HepG2 (cell line): ENCODE measurements around the gene CNIH3. TPM values are rescaled to one million over a fixed set of nuclear protein-coding genes. Genes with fewer than 3 reads are reported as not detected.

Source experiments
- ATAC-seq: fragments of 200-7000 bp; cut with Tn5 transposase; 3 replicates; pipeline ENCODE4 v1.9.1; 2020; ENCODE audit warnings: mild to moderate bottlenecking, moderate library complexity
- BruUV-seq: library from RNA; stranded (reverse); fragments of 400-500 nt; replicated peaks from 2 replicates; lab custom pipeline; 2021; lab: Mats Ljungman, UMichigan
- CTCF ChIA-PET: fragments of 300-600 bp; formaldehyde crosslinking; extraction: SDS; loops from one replicate; lab custom pipeline; 2021; ENCODE audit warnings: low total read pairs, inconsistent platforms, low intra/inter-chr PET ratio; lab: Yijun Ruan, JAX
- POLR2A ChIA-PET: fragments of 350-600 bp; sonication (Branson Sonifier 250); formaldehyde crosslinking; loops from one replicate; lab custom pipeline; 2020; ENCODE audit warnings: antibody characterized with exemption, inconsistent platforms; lab: Yijun Ruan, JAX
- DNase-seq: peaks from one replicate; pipeline ENCODE4 v3.0.0-alpha.2; 2015; ENCODE audit warnings: low spot score
- FAIRE-seq: peaks from 3 replicates; lab custom pipeline; 2011; peaks lifted over from hg19 to GRCh38; lab: Jason Lieb, UNC
- H2AFZ ChIP-seq: one replicate; pipeline ENCODE4 v1.6.1; 2011; ENCODE audit warnings: low read length, inconsistent platforms
- H3K27ac ChIP-seq: fragments of 300-600 bp; 3 replicates; pipeline ENCODE4 v1.8.0; 2011; ENCODE audit warnings: mixed run types, mild to moderate bottlenecking, mixed read lengths, low read length, inconsistent platforms; ENCODE audit not compliant: insufficient read depth; ENCODE audit errors: extremely low read length
- H3K27me3 ChIP-seq, 2 experiments: fragments of 200-600 bp in 1 of 2; 2 replicates in 1 of 2; 3 replicates in 1 of 2; pipeline versions ENCODE4 v1.6.0 to v1.8.0; 2011; ENCODE audit warnings: low read length in 2 of 2, mild to moderate bottlenecking in 2 of 2, moderate library complexity in 2 of 2, inconsistent platforms in 1 of 2; ENCODE audit not compliant: insufficient read depth in 2 of 2, control insufficient read depth in 1 of 2
- H3K36me3 ChIP-seq, 2 experiments: fragments of 200-600 bp in 1 of 2; replicated peaks in 1 of 2; 2 replicates in 1 of 2; 3 replicates in 1 of 2; pipeline versions ENCODE4 v1.5.1 to v1.8.0; 2011; ENCODE audit warnings: low read length in 2 of 2, inconsistent platforms in 1 of 2; ENCODE audit not compliant: insufficient read depth in 2 of 2, control insufficient read depth in 1 of 2
- H3K4me1 ChIP-seq: 2 replicates; pipeline ENCODE4 v1.5.1; 2012; ENCODE audit warnings: low read length, inconsistent platforms; ENCODE audit not compliant: insufficient read depth
- H3K4me2 ChIP-seq: 2 replicates; pipeline ENCODE4 v1.6.0; 2011; ENCODE audit warnings: low read depth, low read length, inconsistent platforms
- H3K4me3 ChIP-seq, 3 experiments: fragments of 200-600 bp in 1 of 3; sonication (generic), shearing (Covaris generic) in 1 of 3; replicated peaks in 1 of 3; 2 replicates each; pipeline ENCODE4 v1.5.1; 2011 to 2016; ENCODE audit warnings: low read length in 3 of 3, inconsistent platforms in 2 of 3, low read depth in 2 of 3, mild to moderate bottlenecking in 2 of 3, control low read depth in 1 of 3, mixed read lengths in 1 of 3; ENCODE audit not compliant: insufficient read depth in 1 of 3
- H3K79me2 ChIP-seq: one replicate; pipeline ENCODE4 v1.6.1; 2011; ENCODE audit warnings: low read length, inconsistent platforms; ENCODE audit not compliant: insufficient read depth
- H3K9ac ChIP-seq: 2 replicates; pipeline ENCODE4 v1.6.0; 2011; ENCODE audit warnings: mild to moderate bottlenecking, low read depth, low read length, inconsistent platforms; ENCODE audit not compliant: insufficient read depth
- H3K9me3 ChIP-seq: 2 replicates; pipeline ENCODE4 v1.5.1; 2012; ENCODE audit warnings: mild to moderate bottlenecking, low read length
- H4K20me1 ChIP-seq: 2 replicates; pipeline ENCODE4 v1.6.0; 2011; ENCODE audit warnings: inconsistent platforms, mild to moderate bottlenecking, low read length, moderate library complexity; ENCODE audit not compliant: insufficient read depth
- ARNT2 ChIP-seq: sonication (generic); formaldehyde crosslinking; IDR thresholded peaks from 2 replicates; pipeline ENCODE4 v1.8.0; 2022; ENCODE audit warnings: mild to moderate bottlenecking, low read depth, missing genetic modification reagents, moderate library complexity
- MIER3 ChIP-seq: IDR thresholded peaks from 2 replicates; pipeline ENCODE4 v1.6.1; 2016; ENCODE audit warnings: missing compliant biosample characterization, borderline replicate concordance
- SMAD9 ChIP-seq: sonication (generic); formaldehyde crosslinking; IDR thresholded peaks from 2 replicates; pipeline ENCODE4 v1.5.1; 2020; ENCODE audit warnings: mild to moderate bottlenecking, missing genetic modification reagents
- SMARCC2 ChIP-seq: fragments of 450-650 bp; IDR thresholded peaks from 2 replicates; pipeline ENCODE4 v1.6.1; 2017; ENCODE audit warnings: antibody characterized with exemption, mild to moderate bottlenecking
- SP4 ChIP-seq: sonication (generic); formaldehyde crosslinking; IDR thresholded peaks from 2 replicates; pipeline ENCODE4 v1.8.1; 2023; ENCODE audit warnings: mild to moderate bottlenecking, missing genetic modification reagents
- TGIF2 ChIP-seq: IDR thresholded peaks from 2 replicates; pipeline ENCODE4 v1.6.1; 2016; ENCODE audit warnings: control low read depth, missing compliant biosample characterization
- TP53 ChIP-seq: sonication (generic); formaldehyde crosslinking; conservative IDR thresholded peaks from 2 replicates; pipeline ENCODE4 v1.4.0; 2020; ENCODE audit warnings: missing genetic modification reagents
- ZBTB7B ChIP-seq: sonication (generic); formaldehyde crosslinking; IDR thresholded peaks from 2 replicates; pipeline ENCODE4 v1.4.0; 2020; ENCODE audit warnings: missing genetic modification reagents
- ZC3H13 ChIP-seq: sonication (generic); formaldehyde crosslinking; IDR thresholded peaks from 2 replicates; pipeline ENCODE4 v1.8.1; 2023; ENCODE audit warnings: mild to moderate bottlenecking, missing genetic modification reagents, moderate library complexity
- ZMAT3 ChIP-seq: sonication (generic); formaldehyde crosslinking; conservative IDR thresholded peaks from 2 replicates; pipeline ENCODE4 v1.7.0; 2021; ENCODE audit warnings: missing genetic modification reagents
- ZNF224 ChIP-seq: sonication (generic); formaldehyde crosslinking; IDR thresholded peaks from 2 replicates; pipeline ENCODE4 v1.5.0; 2020; ENCODE audit warnings: mild to moderate bottlenecking, missing genetic modification reagents
- ZNF616 ChIP-seq: sonication (generic); formaldehyde crosslinking; IDR thresholded peaks from 2 replicates; pipeline ENCODE4 v1.5.0; 2020; ENCODE audit warnings: low read depth, mild to moderate bottlenecking, missing genetic modification reagents
- ZNF883 ChIP-seq: sonication (generic); formaldehyde crosslinking; IDR thresholded peaks from 2 replicates; pipeline ENCODE4 v1.5.1; 2020; ENCODE audit warnings: mild to moderate bottlenecking, missing genetic modification reagents; ENCODE audit errors: not compliant biosample characterization
- WGBS: methylation state at CpG from one replicate; pipeline ENCODE4 v1.1.6; 2017; ENCODE audit warnings: low lambda C conversion rate; 5-methylcytosine and 5-hydroxymethylcytosine counted together
- in situ Hi-C: cut with HindIII; loops from 2 replicates; pipeline ENCODE4 v1.10.0; 2017; ENCODE audit warnings: low pct_unique_long_range_greater_than_20kb; ENCODE audit not compliant: extremely low pct_ligation_motif_present
- intact Hi-C: fragments of 100-400 bp; cut with micrococcal nuclease; formaldehyde crosslinking; loops from one replicate; pipeline ENCODE4 v1.10.0; 2022; ENCODE audit not compliant: unreplicated experiment
- polyA plus RNA-seq, 8 experiments: library from polyadenylated mRNA; depleted of rRNA in 3 of 8; stranded (reverse) in 7 of 8; unstranded in 1 of 8; fragments of >200 nt; fragmentation: Illumina TruSeq in 4 of 8; extraction: Trizol in 4 of 8; gene quantifications; 2 replicates each; pipeline versions ENCODE4 v1.2.1 to v1.2.3, GENCODE V29; 2011 to 2016; ENCODE audit warnings: low read depth in 4 of 8, missing spikeins in 1 of 8, mixed read lengths in 1 of 8; ENCODE audit not compliant: insufficient read depth in 1 of 8
- total RNA-seq, 5 experiments: library from RNA; depleted of rRNA; stranded (reverse); fragments of >200 nt; fragmentation: Illumina TruSeq; extraction: Trizol; gene quantifications; 2 replicates each; pipeline ENCODE4 v1.2.3, GENCODE V29; 2016; ENCODE audit warnings: low read depth in 1 of 5
- TF ChIP-seq, protein P1 (sequence below): sonication (generic); formaldehyde crosslinking; IDR thresholded peaks from 2 replicates; pipeline ENCODE4 v1.5.0; 2020; ENCODE audit warnings: missing genetic modification reagents
- TF ChIP-seq, protein P2 (sequence below): IDR thresholded peaks from 2 replicates; pipeline ENCODE4 v1.6.1; 2016; ENCODE audit warnings: missing genetic modification reagents, missing compliant biosample characterization
- TF ChIP-seq, protein P3 (sequence below): sonication (generic); formaldehyde crosslinking; IDR thresholded peaks from 2 replicates; pipeline ENCODE4 v1.4.0; 2020; ENCODE audit warnings: missing genetic modification reagents, borderline replicate concordance
- TF ChIP-seq, protein P4 (sequence below), 2 experiments: sonication (generic) in 1 of 2; formaldehyde crosslinking in 1 of 2; IDR thresholded peaks; 2 replicates each; pipeline versions ENCODE4 v1.4.0 to v1.6.1; 2018 to 2020; ENCODE audit warnings: missing genetic modification reagents in 2 of 2, borderline replicate concordance in 1 of 2, low read depth in 1 of 2, mild to moderate bottlenecking in 1 of 2, missing biosample characterization in 1 of 2
- TF ChIP-seq, protein P5 (sequence below): sonication (generic); IDR thresholded peaks from 2 replicates; pipeline ENCODE4 v1.6.1; 2016; ENCODE audit warnings: low read depth, borderline replicate concordance

The CNIH3 gene
- total and polyA plus RNA-seq, 2 of the 13 experiments (the other 11 are each of a cell fraction or from before 2014, with no cell fraction given), result 0.36 to 1.1 TPM

DNA sequence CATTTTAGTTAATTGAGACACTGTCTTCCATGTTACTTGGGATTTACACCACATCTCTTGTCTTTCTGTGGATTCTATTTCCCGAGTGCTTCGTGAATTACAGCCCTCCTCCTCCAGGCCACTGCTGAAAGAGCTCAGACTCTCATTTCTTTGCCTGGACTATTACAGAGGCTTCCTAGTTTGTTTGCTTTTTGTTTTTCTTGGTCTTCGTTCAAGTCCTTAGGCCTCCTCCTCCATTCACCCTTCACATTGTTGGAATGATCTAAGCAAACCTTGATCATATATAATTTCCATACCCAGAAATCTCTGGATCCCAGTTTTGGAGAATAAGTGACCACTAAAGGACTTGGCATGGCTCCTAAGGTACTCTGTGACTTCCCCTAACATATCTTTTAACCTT, 94.1 kb downstream of the CNIH3 start:
- Histone ChIP-seq H2AFZ (no peak overlapping the region), H3K9ac (no peak overlapping the region), H3K4me2 (no peak overlapping the region), H3K4me1 (no peaks in the 10 kb centered on the region), H3K9me3 (no peaks in the 10 kb centered on the region), H3K27ac (no peak overlapping the region), H3K79me2 (no peaks in the 10 kb centered on the region), H3K36me3 (no peaks in the 10 kb centered on the region), H3K4me3 (no peak overlapping the region), H3K27me3 (0 out of 5 replicates have a peak, but pooled peaks cover 0 to 4% of the 10 kb centered on the region in 2 experiments), H4K20me1 (no peaks in the 10 kb centered on the region)
- FAIRE-seq (no peak), ATAC-seq (no peak), DNase-seq (no peak)
- POLR2A ChIA-PET, result no interaction called here
- BruUV-seq, result no TSS peak
- intact Hi-C loops (no loop called here), in situ Hi-C loops (no loop called here)
- TF ChIP-seq ZNF616 (CRISPR knock-in tag) (no peak), SMAD9 (CRISPR knock-in tag) (no peak), ZNF883 (CRISPR knock-in tag) (no peak), ARNT2 (CRISPR knock-in tag) (no peak), ZBTB7B (CRISPR knock-in tag) (no peak), TGIF2 (CRISPR knock-in tag) (no peak), SMARCC2 (no peak), TP53 (CRISPR knock-in tag) (no peak), MIER3 (no peak), ZC3H13 (CRISPR knock-in tag) (no peak), ZNF224 (no peak), ZMAT3 (CRISPR knock-in tag) (no peak), SP4 (CRISPR knock-in tag) (no peak)
- TF ChIP-seq, protein P1, sequence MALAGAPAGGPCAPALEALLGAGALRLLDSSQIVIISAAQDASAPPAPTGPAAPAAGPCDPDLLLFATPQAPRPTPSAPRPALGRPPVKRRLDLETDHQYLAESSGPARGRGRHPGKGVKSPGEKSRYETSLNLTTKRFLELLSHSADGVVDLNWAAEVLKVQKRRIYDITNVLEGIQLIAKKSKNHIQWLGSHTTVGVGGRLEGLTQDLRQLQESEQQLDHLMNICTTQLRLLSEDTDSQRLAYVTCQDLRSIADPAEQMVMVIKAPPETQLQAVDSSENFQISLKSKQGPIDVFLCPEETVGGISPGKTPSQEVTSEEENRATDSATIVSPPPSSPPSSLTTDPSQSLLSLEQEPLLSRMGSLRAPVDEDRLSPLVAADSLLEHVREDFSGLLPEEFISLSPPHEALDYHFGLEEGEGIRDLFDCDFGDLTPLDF, result no peak
- TF ChIP-seq, protein P2, sequence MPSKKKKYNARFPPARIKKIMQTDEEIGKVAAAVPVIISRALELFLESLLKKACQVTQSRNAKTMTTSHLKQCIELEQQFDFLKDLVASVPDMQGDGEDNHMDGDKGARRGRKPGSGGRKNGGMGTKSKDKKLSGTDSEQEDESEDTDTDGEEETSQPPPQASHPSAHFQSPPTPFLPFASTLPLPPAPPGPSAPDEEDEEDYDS (CRISPR knock-in tag), result no peak
- TF ChIP-seq, protein P3, sequence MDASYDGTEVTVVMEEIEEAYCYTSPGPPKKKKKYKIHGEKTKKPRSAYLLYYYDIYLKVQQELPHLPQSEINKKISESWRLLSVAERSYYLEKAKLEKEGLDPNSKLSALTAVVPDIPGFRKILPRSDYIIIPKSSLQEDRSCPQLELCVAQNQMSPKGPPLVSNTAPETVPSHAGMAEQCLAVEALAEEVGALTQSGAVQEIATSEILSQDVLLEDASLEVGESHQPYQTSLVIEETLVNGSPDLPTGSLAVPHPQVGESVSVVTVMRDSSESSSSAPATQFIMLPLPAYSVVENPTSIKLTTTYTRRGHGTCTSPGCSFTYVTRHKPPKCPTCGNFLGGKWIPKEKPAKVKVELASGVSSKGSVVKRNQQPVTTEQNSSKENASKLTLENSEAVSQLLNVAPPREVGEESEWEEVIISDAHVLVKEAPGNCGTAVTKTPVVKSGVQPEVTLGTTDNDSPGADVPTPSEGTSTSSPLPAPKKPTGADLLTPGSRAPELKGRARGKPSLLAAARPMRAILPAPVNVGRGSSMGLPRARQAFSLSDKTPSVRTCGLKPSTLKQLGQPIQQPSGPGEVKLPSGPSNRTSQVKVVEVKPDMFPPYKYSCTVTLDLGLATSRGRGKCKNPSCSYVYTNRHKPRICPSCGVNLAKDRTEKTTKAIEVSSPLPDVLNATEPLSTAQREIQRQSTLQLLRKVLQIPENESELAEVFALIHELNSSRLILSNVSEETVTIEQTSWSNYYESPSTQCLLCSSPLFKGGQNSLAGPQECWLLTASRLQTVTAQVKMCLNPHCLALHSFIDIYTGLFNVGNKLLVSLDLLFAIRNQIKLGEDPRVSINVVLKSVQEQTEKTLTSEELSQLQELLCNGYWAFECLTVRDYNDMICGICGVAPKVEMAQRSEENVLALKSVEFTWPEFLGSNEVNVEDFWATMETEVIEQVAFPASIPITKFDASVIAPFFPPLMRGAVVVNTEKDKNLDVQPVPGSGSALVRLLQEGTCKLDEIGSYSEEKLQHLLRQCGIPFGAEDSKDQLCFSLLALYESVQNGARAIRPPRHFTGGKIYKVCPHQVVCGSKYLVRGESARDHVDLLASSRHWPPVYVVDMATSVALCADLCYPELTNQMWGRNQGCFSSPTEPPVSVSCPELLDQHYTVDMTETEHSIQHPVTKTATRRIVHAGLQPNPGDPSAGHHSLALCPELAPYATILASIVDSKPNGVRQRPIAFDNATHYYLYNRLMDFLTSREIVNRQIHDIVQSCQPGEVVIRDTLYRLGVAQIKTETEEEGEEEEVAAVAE (CRISPR knock-in tag), result no peak
- TF ChIP-seq, protein P4, sequence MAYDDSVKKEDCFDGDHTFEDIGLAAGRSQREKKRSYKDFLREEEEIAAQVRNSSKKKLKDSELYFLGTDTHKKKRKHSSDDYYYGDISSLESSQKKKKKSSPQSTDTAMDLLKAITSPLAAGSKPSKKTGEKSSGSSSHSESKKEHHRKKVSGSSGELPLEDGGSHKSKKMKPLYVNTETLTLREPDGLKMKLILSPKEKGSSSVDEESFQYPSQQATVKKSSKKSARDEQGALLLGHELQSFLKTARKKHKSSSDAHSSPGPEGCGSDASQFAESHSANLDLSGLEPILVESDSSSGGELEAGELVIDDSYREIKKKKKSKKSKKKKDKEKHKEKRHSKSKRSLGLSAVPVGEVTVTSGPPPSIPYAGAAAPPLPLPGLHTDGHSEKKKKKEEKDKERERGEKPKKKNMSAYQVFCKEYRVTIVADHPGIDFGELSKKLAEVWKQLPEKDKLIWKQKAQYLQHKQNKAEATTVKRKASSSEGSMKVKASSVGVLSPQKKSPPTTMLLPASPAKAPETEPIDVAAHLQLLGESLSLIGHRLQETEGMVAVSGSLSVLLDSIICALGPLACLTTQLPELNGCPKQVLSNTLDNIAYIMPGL (CRISPR knock-in tag; IDR thresholded peaks at IDR 0.05; ENCODE audit: borderline replicate concordance in 1 of 2, low read depth in 1 of 2), result no peak
- TF ChIP-seq, protein P5, sequence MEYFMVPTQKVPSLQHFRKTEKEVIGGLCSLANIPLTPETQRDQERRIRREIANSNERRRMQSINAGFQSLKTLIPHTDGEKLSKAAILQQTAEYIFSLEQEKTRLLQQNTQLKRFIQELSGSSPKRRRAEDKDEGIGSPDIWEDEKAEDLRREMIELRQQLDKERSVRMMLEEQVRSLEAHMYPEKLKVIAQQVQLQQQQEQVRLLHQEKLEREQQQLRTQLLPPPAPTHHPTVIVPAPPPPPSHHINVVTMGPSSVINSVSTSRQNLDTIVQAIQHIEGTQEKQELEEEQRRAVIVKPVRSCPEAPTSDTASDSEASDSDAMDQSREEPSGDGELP, result no peak
- CTCF ChIA-PET, result no interaction called here
- 0% methylated on average over 3 of the region's 3 CpGs for WGBS
